ENCODE results near the gene NKAIN1.

NKAIN1 gene

DNA sequence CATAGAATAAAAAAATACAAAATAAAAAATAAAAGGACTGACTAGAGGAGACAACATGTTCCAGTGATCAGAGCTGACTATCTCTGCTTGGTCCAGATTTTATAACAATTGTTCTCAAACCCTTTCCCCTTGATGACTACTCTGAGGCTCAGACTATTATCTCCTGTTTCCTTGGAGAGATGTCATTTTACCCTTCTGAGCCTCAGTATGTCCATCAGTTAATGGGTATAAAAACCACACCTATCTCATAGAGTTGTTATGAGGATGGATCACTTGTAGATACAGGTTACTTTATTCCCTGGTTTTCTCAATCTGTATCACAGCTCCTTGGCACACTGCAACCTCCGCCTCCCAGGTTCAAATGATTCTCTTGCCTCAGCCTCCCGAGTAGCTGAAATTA lies 7.0 kb downstream of the NKAIN1 start:
- no peak for DNase-seq (ENCODE audit: low read depth)

DNA sequence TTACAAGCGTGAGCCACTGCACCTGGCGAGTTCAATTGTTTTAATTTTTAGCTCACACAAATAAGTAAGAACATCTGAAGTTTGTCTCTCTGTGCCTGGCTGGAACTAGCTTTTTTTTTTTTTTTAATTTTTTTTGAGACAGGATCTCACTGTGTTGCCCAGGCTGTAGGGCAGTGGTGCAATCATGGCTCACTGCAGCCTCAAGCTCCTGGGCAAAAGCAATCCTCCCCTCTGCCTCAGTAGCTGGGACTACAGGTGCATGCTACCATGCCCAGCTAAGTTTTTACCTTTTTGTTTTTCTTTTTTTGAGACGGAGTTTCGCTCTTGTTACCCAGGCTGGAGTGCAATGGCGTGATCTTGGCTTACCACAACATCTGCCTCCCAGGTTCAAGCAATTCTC lies 7.9 kb downstream of the NKAIN1 start:
- DNase-seq (ENCODE audit: low read depth) = no peak

DNA sequence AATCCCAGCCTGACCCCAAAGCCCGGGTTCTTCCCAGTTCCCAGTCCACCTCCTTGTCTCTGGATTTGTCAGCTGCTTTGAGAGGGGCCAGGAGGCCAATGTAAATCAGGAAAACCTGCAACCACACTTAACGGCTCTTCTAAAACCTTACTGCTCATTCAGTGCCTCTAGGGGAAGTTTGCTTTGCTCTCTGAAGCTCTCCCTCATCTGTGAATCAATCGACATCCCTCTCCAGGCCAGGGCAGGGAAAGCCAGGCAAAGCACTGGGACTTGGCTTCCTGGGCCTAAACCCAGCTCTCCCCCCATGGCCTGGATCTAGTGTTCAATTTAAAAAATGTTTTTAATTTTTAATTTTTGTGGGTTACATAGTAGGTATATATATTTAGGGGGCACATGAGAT lies 9.3 kb downstream of the NKAIN1 start:
- no peak for DNase-seq (ENCODE audit: low read depth)

DNA sequence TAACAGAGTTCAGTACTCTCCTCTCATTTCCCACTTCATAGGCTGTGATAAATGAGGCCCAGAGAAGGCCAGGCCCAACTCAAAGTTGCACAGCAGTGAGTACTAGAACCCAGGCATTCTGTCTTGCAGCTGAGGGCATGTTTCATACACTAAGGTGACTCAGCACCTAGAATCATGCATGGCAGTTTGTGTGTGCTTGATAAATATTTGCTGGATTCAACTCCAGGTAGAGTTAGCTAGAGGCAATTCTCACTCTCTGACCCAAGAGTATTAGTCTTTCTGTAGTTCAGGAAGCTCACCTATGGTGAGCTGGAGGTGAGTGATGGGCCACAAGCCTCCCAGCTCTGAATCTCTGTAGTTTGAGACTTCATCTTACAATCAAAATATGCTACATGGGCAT lies 10.7 kb downstream of the NKAIN1 start:
- DNase-seq (ENCODE audit: low read depth) = no peak

DNA sequence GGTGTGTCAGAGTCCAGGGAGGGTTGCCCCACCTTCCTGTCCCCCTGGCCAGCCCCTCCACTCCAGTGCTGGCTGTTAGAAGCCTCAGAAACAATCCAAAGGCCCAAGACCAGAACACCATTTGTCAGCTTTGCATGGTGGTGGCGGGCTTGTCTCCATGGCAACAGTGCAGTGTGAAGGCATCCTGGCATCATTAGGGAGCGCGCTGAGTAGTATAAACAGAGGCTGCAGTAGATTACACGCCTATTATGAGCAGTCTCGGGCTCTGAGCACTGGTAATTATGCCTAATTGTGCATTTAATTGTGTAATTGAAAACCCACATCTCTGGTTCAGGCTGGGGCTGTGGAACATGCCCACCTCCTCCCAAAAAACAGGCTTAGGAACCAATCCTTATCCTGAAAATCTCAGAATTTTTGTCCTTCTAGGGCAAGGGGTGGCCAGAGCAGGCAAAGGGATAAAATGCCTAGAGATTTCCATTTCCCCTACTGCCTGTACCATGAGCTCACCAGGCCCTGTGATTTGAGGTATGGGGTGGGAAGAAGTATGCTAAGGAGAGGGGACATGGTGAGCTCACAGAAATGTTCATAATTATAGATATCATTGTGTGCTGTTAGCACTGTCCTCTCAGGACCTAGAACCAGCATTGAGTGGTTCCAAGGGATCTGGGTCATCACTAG lies 11.7 kb downstream of the NKAIN1 start:
- DNase-seq (ENCODE audit: low read depth) = no peak

DNA sequence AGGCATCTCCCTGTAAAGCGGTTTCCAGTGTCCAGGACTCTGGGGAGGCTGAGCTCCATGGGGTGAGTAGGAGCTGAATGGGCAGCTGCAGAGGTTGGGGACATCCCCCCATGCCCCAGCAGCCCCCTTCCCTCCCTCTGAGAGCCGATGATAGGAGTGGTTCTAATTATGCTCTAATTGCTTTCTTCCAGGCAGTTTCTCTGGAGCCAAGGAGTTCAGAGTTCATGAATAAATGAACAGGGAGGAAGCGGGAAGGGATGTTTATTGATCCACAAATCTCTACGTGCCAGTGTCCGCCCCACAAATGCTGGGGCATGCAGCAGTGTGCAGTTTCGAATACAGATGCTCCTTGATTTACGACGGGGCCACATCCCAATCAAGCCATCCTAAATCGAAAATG lies 15.6 kb downstream of the NKAIN1 start:
- no peak for DNase-seq (ENCODE audit: low read depth)

DNA sequence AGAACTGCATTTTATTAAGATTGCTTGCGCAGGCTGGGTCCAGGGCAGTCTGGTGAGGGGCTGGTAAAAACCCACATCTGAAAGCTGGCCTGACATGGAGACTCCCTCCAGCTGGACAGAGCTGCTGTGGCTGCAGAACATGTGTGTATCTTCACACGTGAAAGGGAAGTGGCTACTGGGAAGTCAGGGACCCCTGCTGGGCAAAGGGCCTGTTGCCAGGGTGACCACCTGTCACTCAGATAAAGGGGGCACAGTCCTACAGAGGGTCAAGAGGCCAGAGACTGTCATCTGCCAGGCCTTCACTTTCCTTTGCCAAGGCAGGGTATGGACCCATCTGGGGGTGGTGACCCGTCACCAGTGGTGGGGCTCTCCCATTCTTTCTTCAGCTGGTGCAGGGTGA lies 17.5 kb downstream of the NKAIN1 start:
- no peak for DNase-seq (ENCODE audit: low read depth)

DNA sequence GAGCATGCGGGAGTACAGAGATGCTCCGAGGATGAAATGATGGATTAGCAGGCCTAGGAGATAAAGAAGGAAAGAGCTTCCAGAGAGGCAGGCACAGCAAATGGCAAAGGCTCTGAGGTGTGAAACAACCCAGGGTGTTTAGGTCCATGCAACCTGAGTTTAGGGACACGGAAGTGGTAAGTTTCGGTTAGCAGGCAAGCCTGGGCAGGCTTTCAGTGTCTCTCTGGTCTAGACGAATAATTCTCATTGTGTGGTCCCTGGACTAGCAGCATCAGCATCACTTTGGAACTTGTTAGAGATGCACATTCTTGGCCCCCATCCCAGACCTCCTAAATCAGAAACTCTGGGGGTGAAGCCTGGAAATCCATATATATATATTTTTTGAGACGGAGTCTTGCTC lies 18.6 kb downstream of the NKAIN1 start:
- no peak for DNase-seq (ENCODE audit: low read depth)

DNA sequence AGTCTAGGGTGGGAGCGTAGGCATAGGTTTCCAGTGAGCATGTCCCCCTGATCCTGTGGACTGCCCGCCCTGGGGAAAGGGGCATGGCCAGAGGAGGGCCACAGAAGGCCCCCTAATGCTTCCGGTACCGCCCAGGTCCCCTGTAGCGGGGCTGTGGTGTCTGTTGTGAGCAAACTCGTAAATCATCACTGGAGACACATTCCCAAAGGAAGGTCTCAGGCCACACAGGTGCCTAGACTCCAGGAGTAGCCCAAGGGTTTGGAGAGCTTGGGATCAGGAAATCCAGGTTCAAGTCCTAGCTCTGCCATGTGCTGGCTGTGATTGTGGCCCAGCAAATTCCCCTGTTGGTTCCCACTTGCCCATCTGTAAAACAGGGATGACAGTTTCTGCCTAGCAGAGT lies 20.2 kb downstream of the NKAIN1 start:
- DNase-seq (ENCODE audit: low read depth) = no peak

DNA sequence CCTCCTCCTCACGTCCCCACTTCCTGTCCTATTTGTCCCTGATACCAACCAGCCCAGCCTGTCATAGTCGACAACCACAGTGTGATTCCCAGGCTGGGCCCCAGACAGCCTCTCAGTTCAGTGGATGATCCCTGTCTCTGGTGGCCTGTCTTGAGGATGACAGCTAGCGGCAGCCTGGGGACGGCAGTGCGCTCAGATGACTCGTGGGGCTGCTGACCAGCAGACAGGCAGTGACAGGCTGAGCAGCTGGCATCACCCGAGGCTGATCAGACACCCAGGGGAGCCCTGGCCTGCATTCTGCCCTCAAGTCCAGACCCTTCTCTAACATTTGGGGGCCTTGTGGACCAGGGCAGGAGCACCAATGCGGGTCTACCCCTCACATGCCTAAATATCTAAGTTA lies 21.0 kb downstream of the NKAIN1 start:
- DNase-seq (ENCODE audit: low read depth) = no peak

DNA sequence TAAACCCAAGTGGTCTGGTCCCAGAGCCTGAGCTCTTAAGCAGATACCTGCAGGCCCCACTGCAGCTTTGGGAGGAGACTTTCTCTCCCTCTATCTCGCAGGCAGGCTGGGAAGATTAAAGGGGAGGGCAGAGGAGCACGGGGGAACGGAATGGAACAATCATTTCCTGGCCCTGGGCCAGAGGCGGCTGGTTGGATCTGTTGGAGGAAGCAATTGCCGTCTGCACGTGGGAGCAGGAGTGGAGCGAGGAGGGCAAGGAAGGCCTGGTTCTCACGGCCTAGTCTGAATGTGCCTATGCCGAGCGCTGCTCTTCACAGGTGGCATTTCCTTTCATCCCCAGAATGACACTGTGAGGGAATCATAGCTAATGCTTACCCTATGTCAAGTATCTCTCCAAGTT lies 23.7 kb downstream of the NKAIN1 start:
- no peak for DNase-seq (ENCODE audit: low read depth)

DNA sequence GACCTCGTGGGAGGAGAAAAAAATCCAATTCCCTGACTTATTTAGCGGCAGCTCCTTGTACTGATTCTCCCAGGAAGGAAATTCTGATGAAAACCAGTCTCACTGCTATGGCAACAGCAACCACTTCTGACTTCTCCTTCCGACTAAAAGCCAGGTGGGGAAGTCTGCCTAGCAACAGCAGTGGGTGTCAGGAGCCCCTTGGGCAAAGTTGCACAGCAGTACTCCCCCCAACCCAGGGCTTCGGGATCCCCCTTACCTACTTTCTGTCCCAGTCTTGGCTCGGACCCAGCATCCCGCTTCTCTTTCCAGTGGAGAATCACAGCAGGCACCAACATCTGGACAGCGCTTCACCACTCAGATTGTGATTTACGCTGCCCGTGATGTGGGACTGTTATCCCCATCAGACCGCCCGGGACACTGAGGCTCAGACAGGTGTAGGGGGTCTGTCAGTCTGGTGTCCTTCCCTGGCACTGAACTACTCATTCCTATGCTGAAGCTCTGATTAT lies 24.6 kb downstream of the NKAIN1 start:
- DNase-seq (ENCODE audit: low read depth) = no peak

DNA sequence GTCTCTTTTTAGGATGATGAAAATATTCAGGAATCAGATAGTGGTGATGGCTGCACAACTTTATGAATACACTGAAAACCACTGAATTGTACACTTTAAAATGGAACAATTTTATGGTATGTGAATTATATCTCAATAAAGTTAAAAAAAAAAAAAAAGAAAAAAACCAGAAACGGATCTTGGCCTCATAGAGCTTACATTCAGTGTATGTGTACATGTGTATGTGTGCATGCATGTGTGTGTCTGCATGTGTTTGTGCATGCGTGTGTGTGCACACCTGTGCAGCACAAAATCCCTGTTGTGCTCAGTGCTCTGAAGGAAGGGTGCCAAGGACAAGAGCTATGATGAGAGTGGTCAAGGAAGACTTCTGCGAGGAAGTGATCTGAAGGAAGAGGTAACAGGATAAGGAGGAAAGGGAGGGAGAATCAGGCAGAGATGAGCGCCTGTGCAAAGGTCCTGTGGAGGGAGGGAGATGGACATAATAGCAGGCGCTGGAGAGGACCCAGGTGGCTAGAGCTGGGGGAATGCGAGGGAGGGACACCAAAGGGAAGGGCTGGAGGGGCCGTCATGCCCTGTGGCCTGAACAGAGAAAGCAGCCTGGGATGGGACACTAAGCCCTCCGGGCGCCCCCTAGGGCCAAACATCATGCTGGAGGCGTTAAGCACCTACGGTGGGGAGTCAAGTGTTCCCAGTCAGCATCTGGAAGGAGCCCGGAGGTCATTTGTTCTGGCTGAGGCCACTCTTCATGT lies 25.2 kb downstream of the NKAIN1 start:
- no peak for DNase-seq (ENCODE audit: low read depth)

DNA sequence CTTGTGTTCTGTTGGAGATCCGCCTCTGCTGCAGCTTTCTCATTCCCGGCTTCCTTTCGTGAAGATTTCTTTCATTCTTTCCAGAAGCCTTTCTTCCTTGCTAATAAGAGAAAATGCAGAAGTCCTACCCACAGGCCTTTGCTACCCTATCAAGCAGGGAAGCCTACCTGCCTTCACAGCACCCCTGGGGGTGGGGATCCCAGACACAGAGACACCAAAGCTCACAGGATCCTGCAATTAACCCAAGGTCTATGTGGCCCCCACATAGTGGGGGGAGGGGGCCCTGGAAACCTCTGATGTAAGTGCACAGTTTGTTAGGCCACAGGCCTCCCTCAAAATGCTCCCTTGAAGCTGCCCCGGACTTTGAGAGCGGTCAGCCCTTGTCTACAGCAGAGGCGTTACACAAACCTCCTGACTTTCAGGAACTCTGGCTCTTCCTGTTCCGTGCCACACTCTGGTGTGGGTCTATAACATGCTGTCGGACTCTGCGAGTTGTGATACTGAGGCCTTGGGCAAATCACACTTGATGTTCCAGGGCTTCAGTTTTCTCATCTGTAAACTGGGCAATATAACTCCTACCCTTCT lies 31.2 kb downstream of the NKAIN1 start:
- DNase-seq (ENCODE audit: low read depth) = no peak

DNA sequence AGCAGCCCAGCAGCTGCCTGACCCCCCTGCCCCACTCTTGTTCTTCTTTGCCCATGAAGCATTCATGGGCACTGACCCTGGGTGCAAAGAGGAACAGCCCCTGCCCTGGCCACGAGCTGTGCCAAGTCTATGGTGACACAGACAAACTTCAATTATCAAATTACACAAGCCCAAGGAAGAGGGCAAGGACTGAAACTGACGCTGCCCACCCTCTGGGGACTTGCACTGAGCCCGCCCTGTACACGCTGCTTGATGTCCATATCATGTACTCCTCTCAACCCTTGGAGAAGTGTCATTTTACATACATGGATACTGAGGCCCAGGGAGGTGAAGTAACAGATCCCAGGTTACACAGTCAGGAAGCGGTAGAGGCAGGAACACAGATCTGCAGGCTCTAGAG lies 32.1 kb downstream of the NKAIN1 start:
- DNase-seq (ENCODE audit: low read depth) = no peak

DNA sequence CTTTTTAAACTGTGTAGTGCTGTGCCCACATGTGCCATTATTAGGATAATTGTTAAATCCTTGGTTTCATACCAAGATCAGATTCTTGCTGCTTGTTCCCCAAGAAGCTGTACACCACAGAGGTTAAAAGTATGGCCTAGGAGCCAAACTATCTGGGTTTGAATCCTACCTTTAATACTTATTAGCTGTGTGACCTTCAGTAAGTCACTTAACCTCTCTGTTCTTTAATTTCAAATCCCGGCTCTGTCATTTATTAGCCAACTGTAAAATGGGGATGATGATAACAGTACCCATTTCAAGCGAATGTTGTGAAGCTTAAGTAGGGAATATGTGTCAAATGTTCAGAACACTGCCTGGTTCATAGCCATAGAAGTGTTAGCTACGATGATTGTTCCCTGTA lies 32.6 kb downstream of the NKAIN1 start:
- no peak for DNase-seq (ENCODE audit: low read depth)

DNA sequence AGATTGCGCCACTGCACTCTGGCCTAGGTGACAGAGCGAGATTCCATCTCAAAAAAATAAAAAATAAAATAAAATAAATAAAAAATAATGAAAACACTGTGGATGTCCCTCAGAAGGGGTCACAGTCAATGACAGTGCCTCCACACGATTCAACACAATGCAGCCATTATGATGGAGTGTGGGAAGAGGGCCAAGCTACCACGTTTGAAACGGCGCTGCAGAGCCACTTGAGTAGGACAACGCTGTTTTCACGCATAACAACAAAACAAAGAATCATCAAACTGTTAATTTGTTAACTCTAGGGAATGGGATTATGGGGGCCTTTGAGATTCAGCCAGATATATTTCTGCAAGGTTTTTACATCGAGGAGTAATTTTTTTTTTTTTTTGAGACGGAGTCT lies 36.5 kb downstream of the NKAIN1 start:
- no peak for DNase-seq (ENCODE audit: low read depth)

DNA sequence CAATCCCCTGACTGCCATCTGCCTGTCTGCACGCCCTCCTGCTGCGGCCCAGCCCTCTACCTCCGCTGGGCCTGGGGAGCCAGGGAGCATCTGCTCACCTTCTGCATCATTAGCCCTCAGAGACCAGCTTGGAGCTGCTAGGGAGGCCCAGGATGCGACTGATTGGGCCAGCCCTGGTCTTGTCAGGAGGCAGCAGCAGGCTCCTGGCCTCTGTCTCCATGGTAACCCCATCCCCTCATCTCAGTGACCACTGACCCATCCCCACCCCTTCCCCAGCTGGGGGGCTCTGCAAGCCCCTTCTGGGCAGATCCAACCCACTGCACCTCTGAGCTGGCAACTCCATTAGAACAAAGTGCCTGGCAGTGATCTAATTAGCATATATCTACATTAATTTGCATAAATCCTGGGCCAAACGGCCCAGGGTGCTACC lies 37.7 kb downstream of the NKAIN1 start:
- DNase-seq (ENCODE audit: low read depth) = no peak

DNA sequence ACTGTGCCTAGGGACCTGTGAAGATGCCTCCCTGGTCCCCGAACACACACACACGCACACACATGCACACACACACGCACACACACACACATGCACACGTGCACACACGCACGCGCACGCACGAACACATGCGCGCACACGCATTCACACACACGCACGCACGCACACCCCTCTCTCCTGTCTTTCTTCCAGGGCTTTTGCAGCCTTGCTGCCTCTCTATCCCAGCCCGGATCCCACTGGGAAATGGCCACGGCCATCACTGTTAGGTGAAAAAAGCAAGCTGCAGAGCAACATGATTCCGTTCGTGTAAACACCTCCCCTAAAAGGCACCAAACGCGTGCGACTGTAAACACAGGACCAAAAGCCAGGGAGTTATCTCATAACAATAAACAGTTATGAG lies 39.7 kb downstream of the NKAIN1 start:
- no peak for DNase-seq (ENCODE audit: low read depth)

DNA sequence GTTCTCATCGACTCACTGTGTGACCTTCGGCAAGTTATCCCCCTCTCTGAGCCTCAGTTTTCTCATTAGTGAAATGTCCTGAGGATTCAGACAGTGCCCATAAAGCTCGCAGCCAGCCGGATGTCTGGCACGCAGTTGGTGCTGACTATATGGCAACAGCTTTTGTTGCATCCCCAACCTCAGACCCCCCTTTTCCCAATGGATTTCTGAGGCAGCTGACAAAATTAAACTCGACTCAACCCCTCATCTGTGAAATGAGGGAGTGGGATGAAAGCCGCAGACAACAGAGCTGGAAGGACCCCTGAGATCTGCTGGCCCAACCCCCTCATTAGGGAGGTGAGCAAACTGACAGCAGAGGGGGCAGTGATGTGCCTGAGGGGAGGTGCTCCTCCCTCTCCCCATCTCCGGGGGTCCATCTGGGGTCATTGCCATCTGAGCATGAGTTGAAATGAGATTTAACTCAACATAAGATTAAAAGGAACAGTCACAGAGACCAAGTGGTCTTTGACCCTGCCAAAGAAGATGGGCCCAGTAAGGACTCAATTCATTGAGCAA lies 40.4 kb downstream of the NKAIN1 start:
- DNase-seq (ENCODE audit: low read depth) = no peak

DNA sequence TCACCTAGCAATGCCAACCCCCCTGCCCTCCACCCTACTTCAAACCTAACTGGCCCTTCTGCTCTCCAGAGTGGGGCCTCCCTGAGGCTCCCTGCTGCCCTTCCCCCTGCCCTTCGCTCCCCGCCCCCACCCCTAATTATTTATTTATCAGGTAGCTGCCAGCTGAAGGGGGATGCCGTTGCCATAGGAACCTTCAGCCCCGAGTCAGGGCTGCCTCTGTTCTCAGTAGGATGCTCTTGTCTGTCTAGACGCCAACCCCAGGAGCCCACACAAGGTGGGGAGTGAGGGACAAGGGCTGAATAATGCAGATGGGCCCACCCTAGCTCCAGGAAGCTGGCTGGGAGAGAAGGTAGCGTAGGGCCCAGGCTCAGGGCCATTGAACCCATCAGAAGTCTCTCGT lies 41.1 kb downstream of the NKAIN1 start:
- DNase-seq (ENCODE audit: low read depth) = no peak

DNA sequence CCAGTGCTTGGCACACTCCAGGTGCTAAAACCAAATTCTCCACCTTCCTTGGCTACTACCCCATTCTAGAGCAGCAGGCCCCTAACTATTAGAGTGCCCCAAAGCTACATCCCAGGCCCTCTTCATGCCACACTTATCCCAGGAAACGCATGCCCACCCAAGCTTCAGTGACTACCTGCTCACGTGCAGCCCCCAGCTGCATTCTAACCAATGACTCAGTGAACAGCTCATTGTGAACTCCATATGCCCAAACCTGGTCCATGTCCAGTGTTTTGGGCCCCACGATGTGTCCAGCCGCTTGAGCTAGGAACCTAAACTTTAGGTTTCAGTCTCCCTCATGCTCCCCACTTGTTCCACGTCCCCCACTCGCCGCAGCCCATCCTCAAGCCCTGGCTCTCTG lies 41.5 kb downstream of the NKAIN1 start:
- peak; percentile 18 for DNase-seq (ENCODE audit: low read depth)

DNA sequence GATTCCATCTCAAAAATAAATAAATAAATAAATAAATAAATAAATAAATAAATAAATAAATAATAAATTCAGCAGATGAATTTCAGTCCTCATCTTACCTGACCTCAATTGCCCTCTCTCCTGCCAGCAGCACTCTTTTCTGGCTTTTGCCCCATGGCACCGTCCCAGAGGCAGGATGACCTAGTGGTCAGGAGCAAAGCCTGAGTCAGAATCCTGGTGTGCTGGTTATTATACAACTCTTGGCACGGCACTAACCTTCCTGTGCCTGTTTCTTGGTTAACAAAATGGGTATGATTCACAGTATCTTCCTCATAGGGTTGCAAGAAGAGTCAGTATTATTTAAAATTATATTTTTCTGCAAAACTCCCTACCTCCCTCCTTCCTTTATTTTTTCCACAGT lies 43.0 kb downstream of the NKAIN1 start:
- peak; percentile 58 for DNase-seq (ENCODE audit: low read depth)

Measured in HS-5 (cell line).